Panc1 (cell line): ENCODE measurements around the gene NAT10. TPM values are rescaled to one million over a fixed set of nuclear protein-coding genes. Genes with fewer than 3 reads are reported as not detected.

ENCODE experiments used
- ATAC-seq: fragments of 200-7000 bp; cut with Tn5 transposase; 2 replicates; pipeline ENCODE4 v1.9.1; 2020; ENCODE audit warnings: mild to moderate bottlenecking, moderate library complexity
- BruUV-seq: library from RNA; stranded (reverse); fragments of 400-500 nt; replicated peaks from 2 replicates; lab custom pipeline; 2021; lab: Mats Ljungman, UMichigan
- CTCF ChIA-PET: fragments of 300-600 bp; sonication (Branson Sonifier 250); formaldehyde crosslinking; loops from one replicate; lab custom pipeline; 2022; ENCODE audit warnings: antibody characterized with exemption; lab: Charles Lee
- POLR2A ChIA-PET: fragments of 300-600 bp; sonication (Branson Sonifier 250); formaldehyde crosslinking; loops from one replicate; lab custom pipeline; 2022; ENCODE audit warnings: antibody characterized with exemption; lab: Charles Lee
- DNase-seq: peaks from one replicate; pipeline ENCODE4 v3.0.0-alpha.2; 2010; ENCODE audit warnings: low read depth, low spot score
- H3K27ac ChIP-seq: 2 replicates; pipeline ENCODE4 v1.5.1; 2011; ENCODE audit warnings: mild to moderate bottlenecking, low read length, inconsistent platforms
- H3K27me3 ChIP-seq: fragments of 200-500 bp; sonication (Bioruptor generic); 2 replicates; pipeline ENCODE4 v1.6.0; 2014; ENCODE audit warnings: low read length, inconsistent platforms; ENCODE audit not compliant: control insufficient read depth, insufficient read depth
- H3K36me3 ChIP-seq: fragments of 200-500 bp; sonication (Bioruptor generic); 2 replicates; pipeline ENCODE4 v1.5.1; 2014; ENCODE audit warnings: inconsistent platforms, mild to moderate bottlenecking, low read length, moderate library complexity; ENCODE audit not compliant: control insufficient read depth, insufficient read depth
- H3K4me1 ChIP-seq: 2 replicates; pipeline ENCODE4 v1.5.1; 2011; ENCODE audit warnings: inconsistent platforms, mild to moderate bottlenecking, low read length, moderate library complexity; ENCODE audit not compliant: control insufficient read depth, insufficient read depth
- H3K4me3 ChIP-seq, 2 experiments: 2 replicates each; pipeline ENCODE4 v1.5.1; 2011 to 2012; ENCODE audit warnings: low read depth in 2 of 2, low read length in 2 of 2, mild to moderate bottlenecking in 2 of 2, inconsistent platforms in 1 of 2, moderate library complexity in 1 of 2
- H3K9me3 ChIP-seq: fragments of 200-500 bp; sonication (Bioruptor generic); 2 replicates; pipeline ENCODE4 v1.5.1; 2014; ENCODE audit warnings: low read depth, mild to moderate bottlenecking, inconsistent platforms, low read length, moderate library complexity; ENCODE audit not compliant: control insufficient read depth, insufficient read depth
- CTCF ChIP-seq: fragments of 450-650 bp; IDR thresholded peaks from 2 replicates; pipeline ENCODE4 v1.5.1; 2017; ENCODE audit warnings: mild to moderate bottlenecking
- POLR2AphosphoS5 ChIP-seq: IDR thresholded peaks from 2 replicates; pipeline ENCODE4 v1.6.1; 2012; ENCODE audit warnings: mild to moderate bottlenecking, low read depth, low read length, moderate library complexity
- SIN3A ChIP-seq: IDR thresholded peaks from 2 replicates; pipeline ENCODE4 v1.6.1; 2012; ENCODE audit warnings: low read depth, mild to moderate bottlenecking, low read length, moderate library complexity, borderline replicate concordance; ENCODE audit not compliant: insufficient read depth
- TCF7L2 ChIP-seq: IDR thresholded peaks from 2 replicates; pipeline ENCODE4 v1.6.1; 2011; ENCODE audit warnings: mild to moderate bottlenecking, low read depth, low read length, inconsistent platforms
- in situ Hi-C: cut with HindIII; loops from 2 replicates; pipeline ENCODE4 v1.10.0; 2016; ENCODE audit warnings: low sequenced_read_pairs, low pct_unique_long_range_greater_than_20kb
- intact Hi-C: fragments of 100-400 bp; cut with micrococcal nuclease; formaldehyde crosslinking; loops from one replicate; pipeline ENCODE4 v1.10.0; 2022; ENCODE audit not compliant: unreplicated experiment
- total RNA-seq: library from RNA; stranded (reverse); gene quantifications from one replicate; pipeline ENCODE4 v1.2.1, GENCODE V29; 2021; ENCODE audit not compliant: unreplicated experiment
- TF ChIP-seq, protein P1 (sequence below), 2 experiments: IDR thresholded peaks; 2 replicates each; pipeline ENCODE4 v1.6.1; 2011 to 2012; ENCODE audit warnings: low read depth in 2 of 2, control low read depth in 1 of 2, low read length in 1 of 2, mild to moderate bottlenecking in 1 of 2, moderate library complexity in 1 of 2; ENCODE audit not compliant: insufficient read depth in 1 of 2

The NAT10 gene
- total RNA-seq, 1 experiment from 2014 or later = 64.9 TPM

- in situ Hi-C loops = no loop called here
- intact Hi-C loops = no loop called here
- DNase-seq = no peak
- peaks cover 4% of the 10 kb centered on the region; the same call in 1 of the 2 replicates for H3K4me1 ChIP-seq
- no peak overlapping the region for H3K4me3 ChIP-seq
- H3K27ac ChIP-seq = no peak overlapping the region
- ATAC-seq = no peak
- ChIA-PET CTCF (no interaction called here), POLR2A (interaction anchor here (0.8 kb wide), 1 partner anchor 79 kb away, joined by 3 read pairs; no protein-coding TSS in a partner anchor)
- TF ChIP-seq POLR2AphosphoS5 (no peak), TCF7L2 (no peak), CTCF (no peak), SIN3A (no peak)
- TF ChIP-seq, protein P1, sequence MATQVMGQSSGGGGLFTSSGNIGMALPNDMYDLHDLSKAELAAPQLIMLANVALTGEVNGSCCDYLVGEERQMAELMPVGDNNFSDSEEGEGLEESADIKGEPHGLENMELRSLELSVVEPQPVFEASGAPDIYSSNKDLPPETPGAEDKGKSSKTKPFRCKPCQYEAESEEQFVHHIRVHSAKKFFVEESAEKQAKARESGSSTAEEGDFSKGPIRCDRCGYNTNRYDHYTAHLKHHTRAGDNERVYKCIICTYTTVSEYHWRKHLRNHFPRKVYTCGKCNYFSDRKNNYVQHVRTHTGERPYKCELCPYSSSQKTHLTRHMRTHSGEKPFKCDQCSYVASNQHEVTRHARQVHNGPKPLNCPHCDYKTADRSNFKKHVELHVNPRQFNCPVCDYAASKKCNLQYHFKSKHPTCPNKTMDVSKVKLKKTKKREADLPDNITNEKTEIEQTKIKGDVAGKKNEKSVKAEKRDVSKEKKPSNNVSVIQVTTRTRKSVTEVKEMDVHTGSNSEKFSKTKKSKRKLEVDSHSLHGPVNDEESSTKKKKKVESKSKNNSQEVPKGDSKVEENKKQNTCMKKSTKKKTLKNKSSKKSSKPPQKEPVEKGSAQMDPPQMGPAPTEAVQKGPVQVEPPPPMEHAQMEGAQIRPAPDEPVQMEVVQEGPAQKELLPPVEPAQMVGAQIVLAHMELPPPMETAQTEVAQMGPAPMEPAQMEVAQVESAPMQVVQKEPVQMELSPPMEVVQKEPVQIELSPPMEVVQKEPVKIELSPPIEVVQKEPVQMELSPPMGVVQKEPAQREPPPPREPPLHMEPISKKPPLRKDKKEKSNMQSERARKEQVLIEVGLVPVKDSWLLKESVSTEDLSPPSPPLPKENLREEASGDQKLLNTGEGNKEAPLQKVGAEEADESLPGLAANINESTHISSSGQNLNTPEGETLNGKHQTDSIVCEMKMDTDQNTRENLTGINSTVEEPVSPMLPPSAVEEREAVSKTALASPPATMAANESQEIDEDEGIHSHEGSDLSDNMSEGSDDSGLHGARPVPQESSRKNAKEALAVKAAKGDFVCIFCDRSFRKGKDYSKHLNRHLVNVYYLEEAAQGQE (IDR thresholded peaks at IDR 0.05; ENCODE audit: insufficient read depth in 1 of 2, low read depth in 2 of 2, low read length in 1 of 2) = no peak
- no peaks in the 10 kb centered on the region for H3K27me3 ChIP-seq
- H3K36me3 ChIP-seq = no peaks in the 10 kb centered on the region; the same call in 1 of the 2 replicates
- no TSS peak for BruUV-seq
- H3K9me3 ChIP-seq = no peaks in the 10 kb centered on the region
Measured at GRCh38 chr11:34168642-34169420, 63.4 kb downstream of the NAT10 start.

GRCh38 chr11:34169686-34170085, 64.3 kb downstream of the NAT10 start:
- Histone ChIP-seq H3K4me3 (no peak overlapping the region), H3K27ac (no peak overlapping the region; the same call in 1 of the 2 replicates), H3K36me3 (no peaks in the 10 kb centered on the region; the same call in 1 of the 2 replicates), H3K4me1 (peaks cover 5% of the 10 kb centered on the region), H3K9me3 (no peaks in the 10 kb centered on the region), H3K27me3 (no peaks in the 10 kb centered on the region)
- TF ChIP-seq CTCF = no peak
- no peak for TF ChIP-seq POLR2AphosphoS5
- TF ChIP-seq TCF7L2 = no peak
- TF ChIP-seq, protein P1 (IDR thresholded peaks at IDR 0.05; ENCODE audit: insufficient read depth in 1 of 2, low read depth in 2 of 2, low read length in 1 of 2) = no peak
- TF ChIP-seq SIN3A = no peak
- in situ Hi-C loops = no loop called here
- no peak for DNase-seq
- BruUV-seq = no TSS peak
- CTCF ChIA-PET = no interaction called here
- POLR2A ChIA-PET = no interaction called here
- intact Hi-C loops = no loop called here
- no peak for ATAC-seq
